Endodermal cell (in vitro differentiated cells): ENCODE data around the gene PMM2. TPM values are rescaled to one million over a fixed set of nuclear protein-coding genes. Genes with fewer than 3 reads are reported as not detected.
"Not testable (repeated sequence)": the region's sequence is repeated elsewhere in the genome, so short reads cannot be mapped to it uniquely, and the experiment has no call there.

Source experiments
- DNase-seq: peaks from one replicate; pipeline ENCODE4 v3.0.0-alpha.2; 2017
- H3K27ac ChIP-seq: 2 replicates; pipeline ENCODE4 v1.5.1; 2013; ENCODE audit warnings: mild to moderate bottlenecking, low read depth, low read length, moderate library complexity
- H3K27me3 ChIP-seq: 2 replicates; pipeline ENCODE4 v1.6.1; 2013; ENCODE audit warnings: mild to moderate bottlenecking, low read length, moderate library complexity; ENCODE audit not compliant: insufficient read depth, control insufficient read depth, poor library complexity, severe bottlenecking
- H3K36me3 ChIP-seq: 2 replicates; pipeline ENCODE4 v1.7.0; 2013; ENCODE audit warnings: mild to moderate bottlenecking, low read length, moderate library complexity; ENCODE audit not compliant: control insufficient read depth, insufficient read depth
- H3K4me1 ChIP-seq: one replicate; pipeline ENCODE4 v1.7.0; 2013; ENCODE audit warnings: low read length; ENCODE audit not compliant: control insufficient read depth, insufficient read depth
- H3K4me3 ChIP-seq: 2 replicates; pipeline ENCODE4 v1.5.1; 2013; ENCODE audit warnings: mild to moderate bottlenecking, low read length, moderate library complexity
- H3K9ac ChIP-seq: 2 replicates; pipeline ENCODE4 v1.6.1; 2013; ENCODE audit warnings: mild to moderate bottlenecking, low read length, moderate library complexity; ENCODE audit not compliant: poor library complexity, severe bottlenecking; ENCODE audit errors: extremely low read depth
- H3K9me3 ChIP-seq: 2 replicates; pipeline ENCODE4 v1.6.1; 2013; ENCODE audit warnings: mild to moderate bottlenecking, low read length, moderate library complexity; ENCODE audit not compliant: control insufficient read depth
- H3K27ac Mint-ChIP-seq: 2 replicates; pipeline ENCODE4 v1.8.0; 2020; ENCODE audit warnings: mixed read lengths
- H3K27me3 Mint-ChIP-seq: 2 replicates; pipeline ENCODE4 v1.8.0; 2021; ENCODE audit warnings: mild to moderate bottlenecking, mixed read lengths; ENCODE audit not compliant: insufficient read depth
- H3K36me3 Mint-ChIP-seq: 2 replicates; pipeline ENCODE4 v1.8.0; 2020; ENCODE audit warnings: low read depth, mixed read lengths
- H3K4me1 Mint-ChIP-seq: 2 replicates; pipeline ENCODE4 v1.8.0; 2020; ENCODE audit warnings: mixed read lengths
- H3K4me3 Mint-ChIP-seq: 2 replicates; pipeline ENCODE4 v1.8.0; 2020; ENCODE audit warnings: mild to moderate bottlenecking, moderate library complexity, mixed read lengths
- H3K9me3 Mint-ChIP-seq: 2 replicates; pipeline ENCODE4 v1.8.0; 2020; ENCODE audit warnings: mild to moderate bottlenecking, mixed read lengths
- CTCF ChIP-seq: fragments of 200-600 bp; sonication (generic); conservative IDR thresholded peaks from 2 replicates; pipeline ENCODE4 v1.5.0; 2021; ENCODE audit warnings: antibody characterized with exemption, mild to moderate bottlenecking
- WGBS, 2 experiments: methylation state at CpG; one replicate each; pipeline versions ENCODE4 v1.1.5 to v1.1.7; 2013; ENCODE audit warnings: missing lambda C conversion rate in 2 of 2, mixed read lengths in 1 of 2; ENCODE audit not compliant: insufficient coverage in 1 of 2, insufficient read length in 1 of 2; 5-methylcytosine and 5-hydroxymethylcytosine counted together
- total RNA-seq, 2 donors: library from RNA; stranded (reverse); fragmentation: NEBNext Ultra II Directional in 1 of 2; extraction: Animal tissue kit (Norgen Biotek cat#: 25700) in 1 of 2; gene quantifications; 2 replicates in 1 of 2; 3 replicates in 1 of 2; pipeline ENCODE4 v1.2.1, GENCODE V29; 2021

Gene PMM2
- total RNA-seq, 2 donors from 2014 or later, result 47.6 to 48.2 TPM

GRCh38 chr16:8869212-8869987 is 71.8 kb downstream of the PMM2 start:
- TF ChIP-seq CTCF, result peak; percentile 55
- H3K4me1 ChIP-seq, result peaks cover 13% of the 10 kb centered on the region
- peak overlapping the region; percentile 7 for H3K27ac ChIP-seq
- no peaks in the 10 kb centered on the region for H3K27me3 ChIP-seq
- peaks cover 15% of the 10 kb centered on the region for H3K36me3 ChIP-seq
- Mint-ChIP-seq H3K9me3 (no peaks in the 10 kb centered on the region), H3K4me3 (peak overlapping the region; percentile 88), H3K36me3 (peaks cover under 1% of the 10 kb centered on the region), H3K27ac (peak overlapping the region; percentile 86), H3K27me3 (peaks cover 3% of the 10 kb centered on the region), H3K4me1 (peaks cover 24% of the 10 kb centered on the region)
- peak; percentile 82 for DNase-seq
- H3K9me3 ChIP-seq, result no peaks in the 10 kb centered on the region
- peak overlapping the region; percentile 81 for H3K4me3 ChIP-seq
- H3K9ac ChIP-seq, result peak overlapping the region; percentile 56
- 29 to 55% methylated on average over 19 to 35 of the region's 37 CpGs for WGBS, 2 experiments

DNA sequence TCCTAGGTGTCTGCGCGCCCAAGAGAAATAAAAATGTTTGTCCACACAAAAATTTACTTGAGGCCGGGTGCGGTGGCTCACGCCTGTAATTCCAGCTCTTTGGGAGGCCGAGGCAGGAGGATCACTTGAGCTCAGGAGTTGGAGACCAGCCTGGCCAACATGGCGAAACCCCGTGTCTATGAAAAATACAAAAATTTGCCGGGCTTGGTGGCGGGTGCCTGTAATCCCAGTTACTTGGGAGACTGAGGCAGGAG is 72.3 kb downstream of the PMM2 start:
- not testable (repeated sequence) for H3K4me1 ChIP-seq, H3K27me3 ChIP-seq, H3K27me3 Mint-ChIP-seq, H3K9me3 ChIP-seq, H3K27ac Mint-ChIP-seq, H3K36me3 Mint-ChIP-seq, H3K4me3 ChIP-seq, H3K9me3 Mint-ChIP-seq, H3K27ac ChIP-seq, DNase-seq, H3K9ac ChIP-seq, H3K36me3 ChIP-seq
- peaks cover 21% of the 10 kb centered on the region for H3K4me1 Mint-ChIP-seq
- 95 to 98% methylated on average over 10 of the region's 10 CpGs for WGBS, 2 experiments
- peak overlapping the region; percentile 88 for H3K4me3 Mint-ChIP-seq

DNA sequence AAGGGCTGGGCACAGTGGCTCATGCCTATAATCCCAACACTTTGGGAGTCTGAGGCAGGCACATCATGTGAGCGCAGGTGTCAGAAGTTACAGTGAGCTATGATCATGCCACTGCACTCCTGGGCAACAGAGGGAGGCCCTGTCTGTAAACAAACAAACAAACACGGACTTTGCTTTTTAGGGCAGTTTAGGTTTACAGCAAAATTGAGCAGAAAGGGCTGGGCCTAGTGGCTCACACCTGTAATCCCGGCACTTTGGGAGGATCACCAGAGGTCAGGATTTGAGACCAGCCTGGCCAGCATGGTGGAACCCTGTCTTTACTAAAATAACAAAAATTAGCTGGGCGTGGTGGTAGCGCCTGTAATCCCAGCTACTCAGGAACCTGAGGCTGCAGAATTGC is 74.4 kb downstream of the PMM2 start:
- DNase-seq, result no peak
- no peak overlapping the region for H3K27ac Mint-ChIP-seq
- Histone ChIP-seq H3K36me3 (no peaks in the 10 kb centered on the region), H3K9me3 (no peaks in the 10 kb centered on the region), H3K4me1 (no peaks in the 10 kb centered on the region), H3K27ac (no peak overlapping the region), H3K27me3 (no peaks in the 10 kb centered on the region), H3K9ac (no peak overlapping the region), H3K4me3 (no peak overlapping the region)
- H3K4me3 Mint-ChIP-seq, result no peak overlapping the region
- no peaks in the 10 kb centered on the region for H3K9me3 Mint-ChIP-seq
- H3K4me1 Mint-ChIP-seq, result peaks cover 7% of the 10 kb centered on the region
- H3K27me3 Mint-ChIP-seq, result peaks cover 3% of the 10 kb centered on the region
- H3K36me3 Mint-ChIP-seq, result no peaks in the 10 kb centered on the region
- 89 to 99% methylated on average over 5 of the region's 5 CpGs for WGBS, 2 experiments
- no peak for TF ChIP-seq CTCF
